Measurements from ENCODE around the gene PIK3R3. TPM values are rescaled to one million over a fixed set of nuclear protein-coding genes. Genes with fewer than 3 reads are reported as not detected.
A peak's percentile ranks its signal among the peaks of the same experiment; 100 is the strongest.

Gene PIK3R3
- total and polyA plus RNA-seq, 7 experiments from 2014 or later: 0.03 to 3.0 (median 0.39) TPM; not detected in 1

DNA sequence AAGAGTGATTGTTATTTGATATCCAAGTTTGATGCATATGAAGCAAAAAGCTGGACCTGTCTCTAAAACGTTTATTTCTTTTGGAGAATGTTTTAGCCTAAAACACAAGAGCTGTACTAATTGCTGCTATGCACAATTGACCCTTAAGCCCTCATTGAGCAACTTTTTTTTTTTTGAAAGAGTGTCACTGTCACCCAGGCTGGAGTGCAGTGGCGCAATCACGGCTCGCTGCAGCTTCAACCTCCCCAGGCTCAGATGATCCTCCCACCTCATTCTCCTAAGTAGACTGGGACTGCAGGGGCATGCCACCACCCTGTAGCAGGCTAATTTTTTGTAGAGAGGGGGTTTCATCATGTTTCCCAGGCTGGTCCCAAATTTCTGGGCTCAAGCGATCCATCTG lies 129.1 kb downstream of the PIK3R3 start:
- POLR2A ChIA-PET: no interaction called here
- H3K4me3 Mint-ChIP-seq: no peak overlapping the region

GRCh38 chr1:46002551-46003150 lies 129.8 kb downstream of the PIK3R3 start:
- H3K27me3 ChIP-seq (ENCODE audit: control insufficient read depth in 2 of 2, insufficient read depth in 2 of 2, low read length in 2 of 2): no peaks in the 10 kb centered on the region
- ChIA-PET POLR2A (no interaction called here), CTCF (interaction anchor here (0.6 kb wide), 2 partner anchors 97 to 1299 kb away, joined by 3 read pairs; no protein-coding TSS in a partner anchor)
- Mint-ChIP-seq H3K27me3 (no peaks in the 10 kb centered on the region), H3K27ac (no peak overlapping the region), H3K4me3 (no peak overlapping the region), H3K9me3 (no peaks in the 10 kb centered on the region), H3K4me1 (peaks cover 0 to 5% (median 0%) of the 10 kb centered on the region in 7 donors), H3K36me3 (peaks cover 7 to 23% (median 14%) of the 10 kb centered on the region in 5 donors)
- no peak overlapping the region for H3K4me3 ChIP-seq (ENCODE audit: low read length)
- no peak overlapping the region for H3K27ac ChIP-seq (ENCODE audit: low read depth, low read length)
- H3K4me1 ChIP-seq (ENCODE audit: control insufficient read depth in 2 of 2, insufficient read depth in 2 of 2, low read length in 2 of 2): no peaks in the 10 kb centered on the region
- H3K36me3 ChIP-seq (ENCODE audit: control insufficient read depth in 2 of 3, insufficient read depth in 3 of 3, low read length in 3 of 3): peaks cover 0 to 4% (median 0%) of the 10 kb centered on the region in 3 experiments
- no peaks in the 10 kb centered on the region for H3K9me3 ChIP-seq (ENCODE audit: control insufficient read depth in 2 of 3, low read length in 3 of 3)
- intact Hi-C loops (cut with micrococcal nuclease): no loop called here
- no peak for ATAC-seq
- no peak for DNase-seq

More for the DNA sequence above, 129.1 kb downstream of the PIK3R3 start:
- no peaks in the 10 kb centered on the region for H3K27me3 ChIP-seq (ENCODE audit: control insufficient read depth in 2 of 2, insufficient read depth in 2 of 2, low read length in 2 of 2)
- peaks cover 0 to 5% (median 0%) of the 10 kb centered on the region in 7 donors for H3K4me1 Mint-ChIP-seq
- no peak overlapping the region for H3K4me3 ChIP-seq (ENCODE audit: low read length)
- peaks cover 0 to 4% (median 0%) of the 10 kb centered on the region in 3 experiments for H3K36me3 ChIP-seq (ENCODE audit: control insufficient read depth in 2 of 3, insufficient read depth in 3 of 3, low read length in 3 of 3)
- no peaks in the 10 kb centered on the region for H3K9me3 ChIP-seq (ENCODE audit: control insufficient read depth in 2 of 3, low read length in 3 of 3)
- no peaks in the 10 kb centered on the region for H3K9me3 Mint-ChIP-seq
- H3K27ac ChIP-seq (ENCODE audit: low read depth, low read length): no peak overlapping the region
- no peaks in the 10 kb centered on the region for H3K27me3 Mint-ChIP-seq
- CTCF ChIA-PET: interaction anchor here (0.6 kb wide), 2 partner anchors 98 to 1300 kb away, joined by 3 read pairs; no protein-coding TSS in a partner anchor
- ATAC-seq (peak; percentile 32), DNase-seq (no peak)
- intact Hi-C loops (cut with micrococcal nuclease): no loop called here
- H3K36me3 Mint-ChIP-seq: peaks cover 9 to 30% (median 15%) of the 10 kb centered on the region in 5 donors
- no peak overlapping the region for H3K27ac Mint-ChIP-seq
- H3K4me1 ChIP-seq (ENCODE audit: control insufficient read depth in 2 of 2, insufficient read depth in 2 of 2, low read length in 2 of 2): no peaks in the 10 kb centered on the region

- H3K4me3 ChIP-seq (ENCODE audit: low read length): no peak overlapping the region
- ATAC-seq (no peak), DNase-seq (no peak)
- no peaks in the 10 kb centered on the region for H3K9me3 Mint-ChIP-seq
- intact Hi-C loops (cut with micrococcal nuclease): no loop called here
- ChIA-PET CTCF (no interaction called here), POLR2A (no interaction called here)
- H3K27me3 ChIP-seq (ENCODE audit: control insufficient read depth in 2 of 2, insufficient read depth in 2 of 2, low read length in 2 of 2): no peaks in the 10 kb centered on the region
- H3K27me3 Mint-ChIP-seq: no peaks in the 10 kb centered on the region
- peaks cover 2 to 11% (median 4%) of the 10 kb centered on the region in 5 donors for H3K36me3 Mint-ChIP-seq
- peaks cover 0 to 3% (median 0%) of the 10 kb centered on the region in 3 experiments for H3K36me3 ChIP-seq (ENCODE audit: control insufficient read depth in 2 of 3, insufficient read depth in 3 of 3, low read length in 3 of 3)
- H3K9me3 ChIP-seq (ENCODE audit: control insufficient read depth in 2 of 3, low read length in 3 of 3): no peaks in the 10 kb centered on the region
- H3K4me1 ChIP-seq (ENCODE audit: control insufficient read depth in 2 of 2, insufficient read depth in 2 of 2, low read length in 2 of 2): no peaks in the 10 kb centered on the region
- no peak overlapping the region for H3K4me3 Mint-ChIP-seq
- peaks cover 0 to 5% (median 0%) of the 10 kb centered on the region in 7 donors for H3K4me1 Mint-ChIP-seq
- H3K27ac Mint-ChIP-seq: no peak overlapping the region
- H3K27ac ChIP-seq (ENCODE audit: low read depth, low read length): no peak overlapping the region
Observed at GRCh38 chr1:46001081-46001785, 131.2 kb downstream of the PIK3R3 start.

GRCh38 chr1:45999507-45999906 lies 132.9 kb downstream of the PIK3R3 start:
- ATAC-seq: no peak
- Mint-ChIP-seq H3K27ac (peak overlapping the region in 1 of 9 donors; percentile 29), H3K9me3 (peaks cover 0 to 2% (median 0%) of the 10 kb centered on the region in 11 donors), H3K27me3 (no peaks in the 10 kb centered on the region), H3K4me3 (no peak overlapping the region), H3K4me1 (peaks cover 0 to 5% (median 0%) of the 10 kb centered on the region in 7 donors), H3K36me3 (peaks cover 0 to 8% (median 7%) of the 10 kb centered on the region in 5 donors)
- no peak overlapping the region for H3K4me3 ChIP-seq (ENCODE audit: low read length)
- DNase-seq: no peak
- no peak overlapping the region for H3K27ac ChIP-seq (ENCODE audit: low read depth, low read length)
- no peaks in the 10 kb centered on the region for H3K4me1 ChIP-seq (ENCODE audit: control insufficient read depth in 2 of 2, insufficient read depth in 2 of 2, low read length in 2 of 2)
- no peaks in the 10 kb centered on the region for H3K27me3 ChIP-seq (ENCODE audit: control insufficient read depth in 2 of 2, insufficient read depth in 2 of 2, low read length in 2 of 2)
- ChIA-PET POLR2A (no interaction called here), CTCF (no interaction called here)
- H3K9me3 ChIP-seq (ENCODE audit: control insufficient read depth in 2 of 3, low read length in 3 of 3): no peaks in the 10 kb centered on the region
- no peaks in the 10 kb centered on the region for H3K36me3 ChIP-seq (ENCODE audit: control insufficient read depth in 2 of 3, insufficient read depth in 3 of 3, low read length in 3 of 3)
- intact Hi-C loops (cut with micrococcal nuclease): no loop called here

GRCh38 chr1:45998020-45998617 lies 134.3 kb downstream of the PIK3R3 start:
- peaks cover 0 to 2% (median 0%) of the 10 kb centered on the region in 11 donors for H3K9me3 Mint-ChIP-seq

DNA sequence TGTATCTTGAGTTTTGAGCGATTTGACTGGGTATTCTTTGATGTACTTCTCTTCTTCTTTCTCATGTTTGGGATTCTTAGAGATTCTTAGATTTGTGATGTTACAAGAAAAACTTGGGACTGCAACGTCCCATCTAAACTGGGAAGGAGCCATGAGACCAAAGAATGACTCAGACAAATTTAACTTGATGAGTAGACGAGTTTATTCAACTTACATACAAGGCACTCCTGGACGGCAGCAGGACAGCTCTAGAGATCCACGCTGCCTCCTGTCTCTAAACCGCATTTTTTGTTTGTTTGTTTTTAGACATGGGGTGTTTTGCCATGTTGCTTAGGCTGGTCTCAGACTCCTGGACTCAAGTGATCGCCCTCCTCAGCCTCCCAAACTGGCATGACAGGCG lies 137.1 kb downstream of the PIK3R3 start:
- ATAC-seq (no peak), DNase-seq (no peak)
- ChIA-PET POLR2A (no interaction called here), CTCF (no interaction called here)
- H3K36me3 ChIP-seq (ENCODE audit: control insufficient read depth in 2 of 3, insufficient read depth in 3 of 3, low read length in 3 of 3): no peaks in the 10 kb centered on the region
- H3K27ac Mint-ChIP-seq: no peak overlapping the region
- H3K4me3 ChIP-seq (ENCODE audit: low read length): no peak overlapping the region
- no peaks in the 10 kb centered on the region for H3K27me3 Mint-ChIP-seq
- H3K9me3 ChIP-seq (ENCODE audit: control insufficient read depth in 2 of 3, low read length in 3 of 3): no peaks in the 10 kb centered on the region
- H3K4me3 Mint-ChIP-seq: no peak overlapping the region
- peaks cover 0 to 5% (median 0%) of the 10 kb centered on the region in 7 donors for H3K4me1 Mint-ChIP-seq
- peaks cover 0 to 5% (median 0%) of the 10 kb centered on the region in 11 donors for H3K9me3 Mint-ChIP-seq
- H3K27me3 ChIP-seq (ENCODE audit: control insufficient read depth in 2 of 2, insufficient read depth in 2 of 2, low read length in 2 of 2): no peaks in the 10 kb centered on the region
- H3K27ac ChIP-seq (ENCODE audit: low read depth, low read length): no peak overlapping the region
- peaks cover 3 to 13% (median 4%) of the 10 kb centered on the region in 5 donors for H3K36me3 Mint-ChIP-seq
- intact Hi-C loops (cut with micrococcal nuclease): no loop called here
- no peaks in the 10 kb centered on the region for H3K4me1 ChIP-seq (ENCODE audit: control insufficient read depth in 2 of 2, insufficient read depth in 2 of 2, low read length in 2 of 2)

More at GRCh38 chr1:45998020-45998617, 134.3 kb downstream of the PIK3R3 start:
- peaks cover 0 to 5% (median 0%) of the 10 kb centered on the region in 7 donors for H3K4me1 Mint-ChIP-seq
- POLR2A ChIA-PET: interaction anchor here (0.7 kb wide), 1 partner anchor 9 kb away, joined by 7 read pairs; no protein-coding TSS in a partner anchor
- Histone ChIP-seq H3K4me3 (ENCODE audit: low read length) (no peak overlapping the region), H3K9me3 (ENCODE audit: control insufficient read depth in 2 of 3, low read length in 3 of 3) (no peaks in the 10 kb centered on the region), H3K36me3 (ENCODE audit: control insufficient read depth in 2 of 3, insufficient read depth in 3 of 3, low read length in 3 of 3) (no peaks in the 10 kb centered on the region), H3K27me3 (ENCODE audit: control insufficient read depth in 2 of 2, insufficient read depth in 2 of 2, low read length in 2 of 2) (no peaks in the 10 kb centered on the region), H3K27ac (ENCODE audit: low read depth, low read length) (no peak overlapping the region), H3K4me1 (ENCODE audit: control insufficient read depth in 2 of 2, insufficient read depth in 2 of 2, low read length in 2 of 2) (no peaks in the 10 kb centered on the region)
- peaks cover 0 to 8% (median 4%) of the 10 kb centered on the region in 5 donors for H3K36me3 Mint-ChIP-seq
- DNase-seq (no peak), ATAC-seq (no peak)
- intact Hi-C loops (cut with micrococcal nuclease): no loop called here
- no peaks in the 10 kb centered on the region for H3K27me3 Mint-ChIP-seq
- CTCF ChIA-PET: interaction anchor here (0.6 kb wide), 1 partner anchor 181 kb away, joined by 3 read pairs; no protein-coding TSS in a partner anchor
- no peak overlapping the region for H3K27ac Mint-ChIP-seq
- no peak overlapping the region for H3K4me3 Mint-ChIP-seq
